GM10266 (cell line): ENCODE results near the gene RER1.

Source experiments
- DNase-seq: peaks from one replicate; pipeline ENCODE4 v3.0.0; 2012; ENCODE audit errors: extremely low spot score
- TF ChIP-seq, protein P1 (sequence below): IDR thresholded peaks from 2 replicates; pipeline ENCODE4 v1.5.1; 2012; ENCODE audit warnings: mild to moderate bottlenecking, low read depth; ENCODE audit not compliant: control insufficient read depth, insufficient read depth; ENCODE audit errors: missing control alignments

The RER1 gene

GRCh38 chr1:2350911-2351655 is 40.6 kb upstream of the RER1 start:
- no peak for DNase-seq

DNA sequence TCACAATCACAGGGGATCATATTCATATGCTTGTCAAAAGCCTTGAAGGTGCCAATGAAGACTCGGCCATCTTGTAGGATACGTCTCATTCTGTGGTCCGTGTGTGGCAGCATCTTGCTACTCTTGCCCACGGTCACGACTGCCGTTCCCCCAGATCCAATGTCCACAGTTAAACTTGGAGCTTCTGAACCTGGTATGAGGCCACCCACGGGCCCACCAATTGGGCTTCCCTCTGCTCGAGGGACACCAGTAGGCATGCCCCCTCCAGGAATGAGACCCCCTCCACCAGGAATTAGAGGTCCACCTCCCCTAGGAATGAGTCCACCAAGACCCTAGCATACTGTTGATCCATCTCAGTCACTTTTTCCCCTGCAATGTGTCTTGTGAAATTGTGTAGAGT is 39.9 kb upstream of the RER1 start:
- DNase-seq: no peak
- TF ChIP-seq, protein P1, sequence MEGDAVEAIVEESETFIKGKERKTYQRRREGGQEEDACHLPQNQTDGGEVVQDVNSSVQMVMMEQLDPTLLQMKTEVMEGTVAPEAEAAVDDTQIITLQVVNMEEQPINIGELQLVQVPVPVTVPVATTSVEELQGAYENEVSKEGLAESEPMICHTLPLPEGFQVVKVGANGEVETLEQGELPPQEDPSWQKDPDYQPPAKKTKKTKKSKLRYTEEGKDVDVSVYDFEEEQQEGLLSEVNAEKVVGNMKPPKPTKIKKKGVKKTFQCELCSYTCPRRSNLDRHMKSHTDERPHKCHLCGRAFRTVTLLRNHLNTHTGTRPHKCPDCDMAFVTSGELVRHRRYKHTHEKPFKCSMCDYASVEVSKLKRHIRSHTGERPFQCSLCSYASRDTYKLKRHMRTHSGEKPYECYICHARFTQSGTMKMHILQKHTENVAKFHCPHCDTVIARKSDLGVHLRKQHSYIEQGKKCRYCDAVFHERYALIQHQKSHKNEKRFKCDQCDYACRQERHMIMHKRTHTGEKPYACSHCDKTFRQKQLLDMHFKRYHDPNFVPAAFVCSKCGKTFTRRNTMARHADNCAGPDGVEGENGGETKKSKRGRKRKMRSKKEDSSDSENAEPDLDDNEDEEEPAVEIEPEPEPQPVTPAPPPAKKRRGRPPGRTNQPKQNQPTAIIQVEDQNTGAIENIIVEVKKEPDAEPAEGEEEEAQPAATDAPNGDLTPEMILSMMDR: no peak

More at GRCh38 chr1:2350911-2351655, 40.6 kb upstream of the RER1 start:
- TF ChIP-seq, protein P1: no peak

GRCh38 chr1:2352341-2352896 is 39.2 kb upstream of the RER1 start:
- DNase-seq: no peak
- TF ChIP-seq, protein P1: no peak

- DNase-seq: no peak
- TF ChIP-seq, protein P1: no peak
These were observed 38.6 kb upstream of the RER1 start for GRCh38 chr1:2352897-2353550.

- no peak for DNase-seq
- TF ChIP-seq, protein P1: no peak
These were observed 37.8 kb upstream of the RER1 start for GRCh38 chr1:2353551-2354438.

DNA sequence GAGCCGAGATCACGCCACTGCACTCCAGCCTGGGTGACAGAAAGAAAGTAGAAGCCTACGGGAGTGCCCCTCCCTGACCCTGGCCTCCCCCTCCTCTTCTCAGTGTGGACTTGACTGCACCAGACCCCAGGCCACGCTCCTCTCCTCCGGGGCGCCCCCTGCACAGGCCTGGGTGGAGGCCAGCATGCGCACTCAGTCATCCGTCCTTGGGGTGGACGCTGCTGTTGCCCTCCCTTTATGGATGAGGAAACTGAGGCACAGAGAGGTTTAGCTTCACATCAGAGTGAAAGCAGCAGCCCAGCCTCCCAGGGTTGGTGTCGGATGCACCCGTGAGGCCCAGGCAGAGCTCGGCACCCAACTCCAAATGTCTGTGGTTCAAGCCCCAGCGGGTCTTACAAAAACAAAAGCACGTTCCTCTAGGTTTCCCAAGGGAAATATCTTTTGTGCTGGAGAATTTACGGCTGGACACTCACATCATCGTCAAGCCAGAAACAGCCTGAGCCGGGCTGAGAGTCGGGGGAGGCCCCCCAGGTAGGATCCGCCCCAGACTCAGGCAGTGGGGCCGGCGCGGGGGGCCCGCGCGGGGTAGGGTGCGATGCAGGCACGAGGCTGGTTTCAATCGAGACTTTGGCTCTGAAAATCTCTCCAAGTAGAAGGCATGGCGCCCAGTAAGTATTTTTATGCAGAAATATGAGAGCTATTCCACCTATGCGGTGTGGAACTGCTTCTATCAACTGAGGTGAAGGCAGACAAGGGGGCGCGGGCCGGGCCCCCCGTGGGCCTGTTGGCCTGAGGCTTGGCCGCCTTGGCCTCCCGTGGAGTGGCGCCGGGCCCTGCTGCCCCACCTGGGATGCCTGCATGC is 36.9 kb upstream of the RER1 start:
- DNase-seq: no peak
- TF ChIP-seq, protein P1: no peak
